SU-DHL-6 (cell line): ENCODE data around the gene ANKRD65.

Experiments used
- H2AFZ ChIP-seq: fragments of 200-600 bp; sonication (generic); 2 replicates; pipeline ENCODE4 v1.6.1; 2014; ENCODE audit warnings: low read depth, mild to moderate bottlenecking, moderate library complexity, mixed read lengths, antibody characterized with exemption, low read length; ENCODE audit not compliant: severe bottlenecking
- H3F3A ChIP-seq: fragments of 200-600 bp; shearing (Covaris generic); 2 replicates; pipeline ENCODE4 v1.6.0; 2016; ENCODE audit warnings: antibody characterized with exemption, mild to moderate bottlenecking; ENCODE audit not compliant: insufficient read depth
- H3K27ac ChIP-seq: fragments of 200-600 bp; sonication (generic); 2 replicates; pipeline ENCODE4 v1.5.1; 2016; ENCODE audit warnings: low read depth, mild to moderate bottlenecking, low read length, moderate library complexity, mixed read lengths
- H3K27me3 ChIP-seq: fragments of 200-600 bp; sonication (generic), shearing (Covaris generic); 2 replicates; pipeline ENCODE4 v1.6.0; 2014; ENCODE audit warnings: mild to moderate bottlenecking, low read length
- H3K36me3 ChIP-seq: fragments of 200-600 bp; sonication (generic); 2 replicates; pipeline ENCODE4 v1.6.1; 2014; ENCODE audit warnings: mild to moderate bottlenecking, low read length, mixed read lengths
- H3K4me2 ChIP-seq: fragments of 300-600, 200-600 bp; shearing (Covaris generic), sonication (generic); 2 replicates; pipeline ENCODE4 v1.6.0; 2014; ENCODE audit warnings: low read length, low read depth, mild to moderate bottlenecking; ENCODE audit not compliant: poor library complexity, severe bottlenecking
- H3K4me3 ChIP-seq: fragments of 200-600 bp; sonication (generic); 2 replicates; pipeline ENCODE4 v1.5.1; 2014; ENCODE audit warnings: antibody characterized with exemption, low read length, mild to moderate bottlenecking, mixed read lengths; ENCODE audit not compliant: insufficient read depth, poor library complexity, severe bottlenecking
- H3K79me2 ChIP-seq: fragments of 200-600 bp; sonication (generic); 2 replicates; pipeline ENCODE4 v1.6.1; 2014; ENCODE audit warnings: mild to moderate bottlenecking, low read length, moderate library complexity; ENCODE audit not compliant: insufficient read depth
- H3K9ac ChIP-seq: fragments of 200-600 bp; sonication (generic); 2 replicates; pipeline ENCODE4 v1.7.0; 2014; ENCODE audit warnings: mild to moderate bottlenecking, low read length
- H3K9me2 ChIP-seq: fragments of 200-600 bp; sonication (generic); replicated peaks from 2 replicates; pipeline ENCODE4 v1.6.1; 2014; ENCODE audit warnings: low read length; ENCODE audit not compliant: insufficient read depth
- H3K9me3 ChIP-seq: fragments of 200-600 bp; sonication (generic); 2 replicates; pipeline ENCODE4 v1.6.1; 2014; ENCODE audit warnings: low read length, mixed read lengths; ENCODE audit not compliant: insufficient read depth
- H4K20me1 ChIP-seq: fragments of 200-600 bp; sonication (generic); 2 replicates; pipeline ENCODE4 v1.6.1; 2014; ENCODE audit warnings: low read depth, mild to moderate bottlenecking, antibody characterized with exemption, low read length, moderate library complexity, mixed read lengths
- CTCF ChIP-seq: fragments of 200-600 bp; sonication (generic); IDR thresholded peaks from one replicate; pipeline ENCODE4 v1.5.1; 2017; ENCODE audit warnings: antibody characterized with exemption, mild to moderate bottlenecking, low read length, moderate library complexity; ENCODE audit not compliant: insufficient read depth, poor library complexity, severe bottlenecking
- EZH2phosphoT487 ChIP-seq: fragments of 200-600 bp; sonication (generic), shearing (Covaris generic); conservative IDR thresholded peaks from 2 replicates; pipeline ENCODE4 v1.6.1; 2018; ENCODE audit warnings: mild to moderate bottlenecking, antibody characterized with exemption, low read length, moderate library complexity, mixed read lengths

The ANKRD65 gene

DNA sequence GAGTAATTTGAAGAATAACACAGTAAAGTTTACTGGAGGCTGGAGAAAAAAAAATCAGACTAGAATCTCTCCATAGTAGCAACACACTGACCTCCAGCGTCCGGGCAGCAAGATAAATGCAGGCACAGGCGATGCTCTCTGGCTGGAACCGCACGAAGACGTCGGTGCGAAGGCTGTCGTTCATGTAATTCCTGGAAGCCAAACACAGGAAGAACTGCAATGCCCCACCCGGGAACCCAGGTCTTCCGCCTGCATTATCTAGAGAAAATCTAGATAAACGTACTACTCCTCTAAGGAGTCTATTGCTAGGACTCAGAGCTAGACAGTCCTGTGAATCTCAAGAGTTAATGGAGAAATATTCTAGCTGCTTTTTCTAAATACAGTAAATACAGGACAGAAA, 30.4 kb downstream of the ANKRD65 start:
- H3K27me3 ChIP-seq = no peaks in the 10 kb centered on the region
- H3K27ac ChIP-seq = no peak overlapping the region
- H3K9ac ChIP-seq = no peak overlapping the region
- no peaks in the 10 kb centered on the region for H3K9me2 ChIP-seq
- no peak overlapping the region for H3K4me3 ChIP-seq
- peaks cover 19% of the 10 kb centered on the region for H3K79me2 ChIP-seq
- TF ChIP-seq EZH2phosphoT487 (no peak), CTCF (no peak)
- H3F3A ChIP-seq = no peaks in the 10 kb centered on the region
- H3K4me2 ChIP-seq = no peak overlapping the region
- no peaks in the 10 kb centered on the region for H3K9me3 ChIP-seq
- H2AFZ ChIP-seq = no peak overlapping the region
- H3K36me3 ChIP-seq = peaks cover 37% of the 10 kb centered on the region
- H4K20me1 ChIP-seq = no peaks in the 10 kb centered on the region; the same call in 1 of the 2 replicates

DNA sequence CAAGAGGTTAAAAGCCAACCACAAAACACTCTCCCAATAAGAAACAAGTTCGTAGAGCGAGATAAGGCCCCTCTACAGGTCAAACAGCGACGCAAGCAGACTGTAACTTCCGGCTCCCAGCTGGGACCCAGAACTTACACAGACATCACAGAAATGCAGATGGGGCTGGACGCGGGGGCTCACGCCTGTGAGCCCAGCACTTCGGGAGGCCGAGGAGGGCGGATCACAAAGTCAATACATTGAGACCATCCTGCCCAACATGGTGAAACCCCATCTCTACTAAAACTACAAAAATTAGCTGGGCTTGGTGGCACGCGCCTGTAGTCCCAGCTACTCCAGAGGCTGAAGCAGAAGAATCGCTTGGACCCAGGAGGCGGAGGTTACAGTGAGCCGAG, 33.0 kb downstream of the ANKRD65 start:
- Histone ChIP-seq H3K79me2 (0 out of 2 replicates have a peak, but pooled peaks cover 12% of the 10 kb centered on the region), H3K4me3 (no peak overlapping the region), H3K9me2 (no peaks in the 10 kb centered on the region), H3K4me2 (no peak overlapping the region), H3K36me3 (peaks cover 28% of the 10 kb centered on the region; the same call in 1 of the 2 replicates), H2AFZ (no peak overlapping the region), H3K27me3 (no peaks in the 10 kb centered on the region), H3K27ac (no peak overlapping the region), H4K20me1 (no peaks in the 10 kb centered on the region; the same call in 1 of the 2 replicates), H3K9ac (no peak overlapping the region), H3F3A (0 out of 2 replicates have a peak, but pooled peaks cover 6% of the 10 kb centered on the region), H3K9me3 (no peaks in the 10 kb centered on the region)
- no peak for TF ChIP-seq CTCF
- no peak for TF ChIP-seq EZH2phosphoT487

GRCh38 chr1:1387098-1388077, 33.7 kb downstream of the ANKRD65 start:
- Histone ChIP-seq H3K4me3 (no peak overlapping the region), H3K27ac (no peak overlapping the region), H2AFZ (no peak overlapping the region), H3K79me2 (peaks cover 11% of the 10 kb centered on the region), H3K9me3 (no peaks in the 10 kb centered on the region), H3K4me2 (no peak overlapping the region), H3K36me3 (peaks cover 24% of the 10 kb centered on the region; the same call in 1 of the 2 replicates), H3K27me3 (no peaks in the 10 kb centered on the region), H3F3A (0 out of 2 replicates have a peak, but pooled peaks cover 6% of the 10 kb centered on the region), H4K20me1 (no peaks in the 10 kb centered on the region; the same call in 1 of the 2 replicates), H3K9me2 (no peaks in the 10 kb centered on the region), H3K9ac (no peak overlapping the region)
- TF ChIP-seq EZH2phosphoT487 (no peak), CTCF (no peak)
